Dedifferentiated amniotic fluid mesenchymal stem cell (primary cell): Measurements from ENCODE around the gene DAZAP2.
"Not testable (repeated sequence)": the region's sequence is repeated elsewhere in the genome, so short reads cannot be mapped to it uniquely, and the experiment has no call there.

Experiments used
- DNase-seq: peaks from one replicate; pipeline ENCODE4 v3.0.0-alpha.2; 2016; ENCODE audit errors: extremely low spot score

The DAZAP2 gene

DNA sequence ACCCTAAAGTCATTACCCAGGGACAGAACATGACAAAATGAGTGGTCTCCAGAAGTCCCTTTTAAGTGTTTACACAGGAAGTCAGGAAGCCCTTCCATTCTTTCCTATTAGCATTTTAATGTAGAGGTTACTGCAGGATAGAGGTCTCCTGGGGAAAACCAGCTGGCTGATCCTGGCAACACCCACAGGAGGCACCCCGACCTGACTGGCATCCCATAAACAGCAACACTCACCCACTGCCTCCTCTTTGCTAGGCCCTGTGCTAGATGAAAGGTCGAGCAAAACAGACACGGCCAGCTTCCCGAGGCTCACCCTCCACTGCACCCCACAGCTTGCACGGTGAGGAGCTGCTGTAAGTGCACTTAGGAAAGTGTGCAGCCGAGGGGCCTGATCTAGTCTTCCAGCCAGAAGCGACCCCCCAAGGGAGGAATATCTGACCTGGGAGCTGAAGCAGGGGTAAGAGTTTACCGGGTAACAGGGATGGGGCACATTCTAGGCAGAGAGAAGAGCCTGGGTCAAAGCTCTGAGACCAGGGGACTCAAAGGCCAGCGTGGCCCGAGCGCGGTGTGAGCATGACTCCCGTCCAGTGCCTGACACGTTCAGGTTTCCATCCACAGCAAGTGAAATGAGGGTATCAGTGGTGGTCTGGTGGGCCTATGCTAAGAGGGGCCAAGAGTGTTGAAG is 9.0 kb downstream of the DAZAP2 start:
- no peak for DNase-seq

DNA sequence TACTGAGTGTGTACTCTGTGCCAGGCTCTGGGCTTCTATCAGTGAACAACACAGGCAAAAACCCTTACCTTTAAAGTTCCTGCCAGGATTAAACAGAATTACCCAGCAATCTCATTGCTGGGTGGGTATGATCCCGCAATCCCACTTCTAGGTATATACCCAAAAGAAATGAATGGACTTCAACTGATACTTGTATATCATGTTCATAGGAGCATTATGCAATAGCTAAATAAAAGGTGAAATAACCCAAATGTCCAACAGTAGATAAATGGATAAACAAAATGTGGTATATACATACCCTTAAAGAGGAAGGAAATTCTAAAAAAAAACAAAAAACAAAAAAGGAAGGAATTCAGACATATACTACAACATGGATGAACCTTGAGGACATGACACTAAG is 14.7 kb downstream of the DAZAP2 start:
- no peak for DNase-seq

DNA sequence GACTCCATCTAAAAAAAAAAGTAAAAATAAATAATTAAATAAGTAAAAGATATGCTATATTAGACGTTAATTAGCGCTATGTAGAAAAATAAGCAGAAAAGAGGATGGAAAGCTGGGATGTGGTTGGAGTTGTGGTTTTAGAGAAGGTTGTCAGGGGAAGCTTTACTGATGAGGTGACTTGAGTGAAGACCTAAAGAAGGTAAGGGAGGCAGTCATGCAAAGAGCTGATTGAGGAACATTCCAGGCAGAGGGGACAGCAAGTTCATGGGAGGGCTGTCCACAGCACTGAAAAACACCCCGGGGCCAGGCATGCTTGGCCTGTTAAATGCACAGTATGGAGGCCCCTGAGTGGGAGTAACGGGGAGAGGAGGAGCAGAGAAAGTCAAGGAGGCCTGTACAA is 15.9 kb downstream of the DAZAP2 start:
- DNase-seq, result no peak

DNA sequence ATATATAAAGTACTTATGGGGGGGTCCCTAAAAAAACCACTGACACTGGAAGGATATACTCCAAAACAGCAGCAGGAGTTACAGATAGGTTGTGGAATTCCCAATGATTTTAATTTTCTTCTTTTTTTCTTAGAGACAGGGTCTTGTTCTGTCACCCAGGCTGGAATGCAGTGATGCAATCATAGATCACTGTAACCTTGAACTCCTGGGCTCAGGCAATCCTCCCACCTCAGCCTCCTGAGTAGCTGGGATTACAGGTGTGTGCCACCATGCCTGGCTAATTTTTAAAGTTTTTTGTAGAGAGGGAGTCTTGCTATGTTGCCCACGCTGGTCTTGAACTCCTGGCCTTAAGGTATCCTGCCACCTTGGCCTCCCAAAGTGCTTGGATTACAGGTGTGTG is 21.0 kb downstream of the DAZAP2 start:
- not testable (repeated sequence) for DNase-seq

DNA sequence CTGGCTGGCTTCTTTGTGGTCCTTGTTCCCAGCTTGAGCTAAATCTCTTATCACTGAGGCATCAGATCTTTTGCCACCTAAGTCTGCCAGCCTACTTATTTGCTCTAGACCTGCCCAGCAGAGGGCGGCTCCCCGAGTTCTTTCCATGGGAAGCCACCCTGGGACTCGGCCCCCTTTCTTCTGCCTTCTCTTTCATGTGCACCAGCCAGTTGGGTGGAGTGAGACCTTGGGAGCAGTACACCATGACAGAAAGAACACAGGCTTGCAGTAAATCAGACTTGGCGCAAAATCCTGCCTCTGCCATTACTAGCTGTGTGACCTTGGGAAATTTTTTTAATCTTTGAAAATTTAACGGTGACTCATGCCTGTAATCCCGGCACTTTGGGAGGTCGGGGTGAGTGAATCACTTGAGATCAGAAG is 24.1 kb downstream of the DAZAP2 start:
- DNase-seq, result no peak

DNA sequence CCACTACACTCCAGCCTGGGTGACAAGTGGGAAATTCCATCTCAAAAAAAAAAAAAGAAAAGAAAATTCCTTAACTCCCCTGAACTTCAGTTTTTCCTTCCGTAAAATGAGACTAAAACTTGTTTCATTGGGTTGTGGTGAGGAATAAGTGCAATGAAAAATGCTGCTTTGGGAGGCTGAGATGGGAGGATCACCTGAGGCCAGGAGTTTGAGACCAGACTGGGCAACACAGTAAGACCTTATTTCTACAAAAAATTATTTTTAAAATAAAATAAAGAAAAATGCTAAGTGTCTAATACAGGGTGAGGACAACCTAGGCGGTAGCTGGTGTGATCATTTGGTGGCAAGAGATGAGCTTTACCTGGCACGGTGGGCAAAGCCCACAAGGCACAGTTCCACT is 24.7 kb downstream of the DAZAP2 start:
- no peak for DNase-seq

DNA sequence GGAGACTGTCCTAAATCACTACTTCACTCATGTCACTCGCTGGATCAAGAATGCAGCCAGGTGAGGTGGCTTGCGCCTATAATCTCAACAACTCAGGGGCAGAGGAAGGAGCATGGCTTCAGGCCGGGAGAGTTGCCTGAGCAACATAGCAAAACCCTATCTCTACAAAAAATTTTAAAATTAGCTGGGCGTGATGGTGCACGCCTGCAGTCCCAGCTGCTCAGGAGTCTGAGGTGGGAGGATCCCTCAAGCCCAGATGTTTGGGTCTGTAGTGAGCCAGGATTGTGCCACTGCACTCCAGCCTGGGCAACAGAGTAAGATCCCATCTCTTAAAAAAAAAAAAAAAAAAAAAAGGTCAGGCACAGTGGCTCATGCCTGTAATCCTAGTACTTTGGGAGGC is 25.7 kb downstream of the DAZAP2 start:
- no peak for DNase-seq

DNA sequence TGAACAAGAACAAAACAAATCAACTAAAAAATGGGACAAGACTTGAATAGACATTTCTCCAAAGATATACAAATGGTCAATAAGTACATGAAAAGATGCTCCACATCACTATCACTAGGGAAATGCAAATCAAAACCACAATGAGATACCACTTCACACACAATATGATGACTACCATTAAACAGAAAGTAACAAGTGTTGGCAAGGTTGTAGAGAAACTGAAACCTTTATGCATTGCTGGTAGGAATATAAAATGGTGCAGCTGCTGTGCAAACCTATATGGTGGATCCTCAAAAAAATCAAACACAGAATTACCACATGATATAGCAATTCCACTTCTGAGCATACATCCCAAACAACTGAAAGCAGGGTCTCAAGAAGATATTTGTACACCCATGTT is 26.4 kb downstream of the DAZAP2 start:
- DNase-seq, result no peak

DNA sequence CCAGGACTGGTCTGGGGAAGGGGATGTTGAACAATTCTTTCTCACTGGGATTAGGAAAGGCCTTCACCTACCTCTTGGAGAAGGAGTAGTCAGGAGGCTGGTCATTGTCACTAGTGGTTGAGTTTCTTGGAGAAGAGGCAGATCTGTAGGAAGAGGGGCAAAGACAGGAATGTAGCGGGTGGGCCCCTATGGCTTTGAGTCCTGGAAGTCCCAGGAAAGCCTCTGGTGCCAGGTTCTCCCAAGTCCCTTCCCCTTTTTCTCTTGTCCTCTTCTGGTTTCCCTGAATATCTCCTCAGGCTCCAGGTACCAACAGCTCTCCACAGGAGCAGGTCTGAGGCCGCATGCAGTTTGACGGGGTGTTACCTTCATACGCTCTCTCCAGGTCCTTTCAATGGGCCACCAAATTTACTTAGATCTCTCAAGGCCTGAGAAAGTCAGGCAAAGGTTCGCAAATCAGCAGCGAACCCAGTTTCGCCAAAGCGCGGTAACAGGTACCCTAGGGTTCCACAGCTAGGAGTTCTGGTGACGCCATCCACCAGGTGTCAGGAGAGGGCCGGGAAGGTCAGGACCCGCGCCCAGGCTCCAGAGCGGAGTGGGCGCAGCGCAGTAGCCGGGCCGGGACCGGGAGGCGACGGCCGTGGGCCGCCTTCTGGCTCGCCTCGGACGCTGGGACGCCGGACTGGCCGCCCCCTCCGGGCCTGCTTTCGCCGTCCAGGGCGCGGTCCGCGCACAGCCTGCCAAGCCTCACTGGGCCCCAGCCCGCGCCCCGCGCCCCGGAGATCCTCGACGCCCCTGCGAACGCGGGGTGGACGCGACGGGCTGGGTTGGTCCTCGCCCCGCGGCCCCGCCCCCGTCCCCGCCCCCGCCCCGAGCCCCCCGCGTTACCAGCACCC is 30.8 kb downstream of the DAZAP2 start:
- no peak for DNase-seq

DNA sequence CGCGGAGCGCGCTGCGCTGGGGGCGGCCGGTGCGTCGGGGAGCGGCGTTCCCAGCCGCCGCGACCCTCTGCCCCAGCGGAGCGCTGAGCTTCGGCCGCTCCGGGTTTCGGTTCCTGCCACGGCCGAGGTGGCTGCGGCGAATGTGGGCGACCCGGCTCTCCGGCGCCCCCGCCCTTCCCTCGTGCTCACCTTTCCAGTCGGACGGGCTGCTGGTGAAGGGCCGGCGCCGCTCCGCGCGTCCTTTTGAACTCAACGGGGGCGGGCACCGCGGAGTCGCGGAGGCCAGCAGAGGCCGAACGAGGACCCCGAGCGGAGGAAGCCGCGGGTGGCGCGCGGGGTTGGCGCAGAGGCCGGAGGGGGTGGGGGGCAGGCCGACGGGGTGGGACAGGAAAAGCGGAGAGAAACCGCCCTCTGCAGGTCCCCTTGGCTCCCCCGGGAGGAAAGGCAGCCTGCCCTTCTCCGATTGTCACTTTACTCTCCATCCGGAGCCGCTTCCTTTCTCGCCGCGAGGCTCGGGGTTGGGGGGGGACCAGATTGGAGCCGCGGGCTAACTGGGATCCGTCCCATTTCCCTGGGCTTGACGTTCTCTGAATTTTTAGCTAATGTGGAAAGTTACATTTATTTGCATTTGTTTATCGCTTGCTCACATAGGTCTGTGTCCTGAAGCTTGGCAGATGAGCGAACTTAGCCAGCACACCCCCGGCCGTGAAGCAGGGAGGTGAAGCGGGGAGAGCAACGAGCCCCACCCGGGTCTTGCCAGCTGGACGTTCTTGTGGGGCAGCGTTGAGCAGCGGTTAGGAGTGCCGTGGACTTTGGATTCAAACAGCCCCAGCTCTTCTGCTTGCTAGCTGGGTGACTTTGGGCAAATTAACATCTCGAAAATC is 31.7 kb downstream of the DAZAP2 start, which contains the start of gene SMAGP:
Gene SMAGP, minus strand, starts transcription at position 349 of the 884 bp plus-strand sequence. CDS start 1,137 bp downstream, outside the sequence.
- no peak for DNase-seq

DNA sequence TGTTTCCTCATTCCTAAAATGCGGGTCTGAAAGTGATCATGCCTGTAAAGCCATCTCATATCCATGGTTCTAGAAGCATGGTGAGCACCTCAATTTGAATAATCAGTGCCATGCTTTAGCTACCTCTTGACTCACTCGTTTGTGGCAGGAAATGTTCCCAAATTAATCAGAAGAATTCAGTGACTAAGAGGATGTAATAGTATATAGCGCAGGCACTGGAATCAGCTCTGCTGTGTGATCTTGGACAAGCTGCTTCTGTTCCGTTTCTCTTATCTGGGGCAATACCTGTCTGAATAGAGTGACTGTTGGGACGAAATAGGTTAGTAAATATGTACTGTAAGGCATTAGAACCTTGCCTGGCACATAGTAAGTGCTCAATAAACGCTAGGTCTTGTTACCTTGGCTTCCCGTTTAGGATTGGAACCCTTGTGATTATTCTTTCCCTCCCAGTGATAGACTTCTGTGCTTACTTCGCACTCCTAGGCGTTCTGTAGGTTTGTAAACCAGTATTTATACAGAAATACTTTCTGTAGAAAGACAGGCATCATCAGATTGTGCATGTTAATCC is 32.4 kb downstream of the DAZAP2 start:
- peak; percentile 68 for DNase-seq

DNA sequence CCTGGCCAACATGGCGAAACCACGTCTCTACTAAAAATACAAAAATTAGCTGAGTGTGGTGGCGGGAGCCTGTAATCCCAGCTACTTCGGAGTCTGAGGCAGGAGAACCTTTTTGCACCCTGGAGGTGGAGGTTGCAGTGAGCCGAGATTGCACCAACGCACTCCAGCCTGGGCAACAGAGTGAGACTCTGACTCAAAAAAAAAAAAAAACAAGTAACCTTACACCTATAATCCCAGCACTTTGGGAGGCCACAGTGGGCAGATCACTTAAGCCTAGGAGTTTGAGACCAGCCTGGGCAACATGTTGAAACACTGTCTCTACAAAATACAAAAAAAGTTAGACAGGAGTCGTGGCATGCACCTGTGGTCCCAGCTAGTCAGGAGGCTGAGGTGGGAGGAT is 34.2 kb downstream of the DAZAP2 start:
- not testable (repeated sequence) for DNase-seq

DNA sequence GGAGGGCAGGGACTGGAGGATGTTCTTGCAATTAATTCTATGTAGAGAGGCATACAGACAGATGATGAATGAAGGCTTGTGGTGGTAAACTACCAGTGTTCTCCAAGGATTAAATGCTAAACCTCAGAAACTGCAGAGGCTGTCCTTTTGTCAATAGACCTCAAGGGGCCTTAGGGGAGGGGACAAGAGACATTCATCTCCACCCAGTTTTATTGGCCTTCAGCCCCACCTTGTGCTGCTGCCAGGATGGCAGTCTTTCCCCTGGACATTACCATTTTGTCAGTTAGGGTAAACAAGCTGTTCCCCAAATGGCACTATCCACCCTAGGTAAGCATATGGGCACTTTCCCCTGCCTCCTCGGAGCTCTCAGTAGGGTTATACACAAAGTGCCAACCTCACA is 36.5 kb downstream of the DAZAP2 start:
- no peak for DNase-seq

DNA sequence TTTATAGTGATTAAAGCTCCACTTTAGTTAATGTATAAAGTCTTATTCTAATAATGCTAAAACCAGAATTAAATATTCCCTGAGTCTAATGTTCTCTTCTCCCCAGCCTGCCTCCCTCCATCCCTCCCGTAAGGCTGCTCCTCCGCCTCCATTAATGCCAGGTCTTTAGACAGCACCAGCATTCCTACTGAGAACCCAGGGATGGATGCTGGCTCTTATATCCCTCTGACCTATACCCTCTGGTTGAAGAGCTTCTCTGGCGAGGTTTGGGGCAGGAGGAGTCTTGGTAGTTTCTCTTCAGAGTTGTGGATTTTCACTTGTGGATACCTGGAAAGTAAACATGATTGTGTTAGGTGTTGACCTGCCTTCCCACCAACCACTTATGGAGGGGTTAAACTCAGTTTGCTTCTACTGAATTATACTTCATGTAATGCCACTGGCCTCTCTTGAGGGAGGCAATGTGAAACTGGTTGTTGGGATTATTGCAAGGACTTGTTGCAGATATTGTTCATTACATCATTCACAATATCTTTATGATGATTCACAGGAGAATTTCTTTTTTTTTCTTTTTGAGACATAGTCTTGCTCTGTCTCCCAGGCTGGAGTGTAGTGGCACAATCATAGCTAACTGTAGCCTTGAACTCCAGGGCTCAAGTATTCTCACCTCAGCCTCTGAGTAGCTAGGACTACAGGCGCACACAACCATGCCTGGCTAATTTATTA is 42.7 kb downstream of the DAZAP2 start:
- peak; percentile 77 for DNase-seq

DNA sequence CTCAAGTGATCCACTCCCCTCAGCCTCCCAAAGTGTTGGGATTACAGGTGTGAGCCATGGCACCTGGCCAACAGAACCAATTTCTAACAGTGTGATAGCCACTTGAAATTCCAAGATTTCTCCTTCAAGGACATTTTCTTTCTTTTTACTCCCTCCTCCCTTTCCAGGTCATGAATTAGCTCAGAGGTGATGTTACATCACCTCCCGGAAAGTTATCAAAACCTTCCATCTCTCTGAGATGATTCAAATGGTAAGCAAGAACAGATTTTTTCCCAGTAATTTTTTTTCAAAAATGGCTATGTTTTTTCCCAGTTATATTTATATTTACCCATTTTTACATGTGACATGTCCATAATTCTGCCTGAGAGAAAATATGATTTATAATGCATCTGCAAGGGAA is 47.2 kb downstream of the DAZAP2 start:
- no peak for DNase-seq

DNA sequence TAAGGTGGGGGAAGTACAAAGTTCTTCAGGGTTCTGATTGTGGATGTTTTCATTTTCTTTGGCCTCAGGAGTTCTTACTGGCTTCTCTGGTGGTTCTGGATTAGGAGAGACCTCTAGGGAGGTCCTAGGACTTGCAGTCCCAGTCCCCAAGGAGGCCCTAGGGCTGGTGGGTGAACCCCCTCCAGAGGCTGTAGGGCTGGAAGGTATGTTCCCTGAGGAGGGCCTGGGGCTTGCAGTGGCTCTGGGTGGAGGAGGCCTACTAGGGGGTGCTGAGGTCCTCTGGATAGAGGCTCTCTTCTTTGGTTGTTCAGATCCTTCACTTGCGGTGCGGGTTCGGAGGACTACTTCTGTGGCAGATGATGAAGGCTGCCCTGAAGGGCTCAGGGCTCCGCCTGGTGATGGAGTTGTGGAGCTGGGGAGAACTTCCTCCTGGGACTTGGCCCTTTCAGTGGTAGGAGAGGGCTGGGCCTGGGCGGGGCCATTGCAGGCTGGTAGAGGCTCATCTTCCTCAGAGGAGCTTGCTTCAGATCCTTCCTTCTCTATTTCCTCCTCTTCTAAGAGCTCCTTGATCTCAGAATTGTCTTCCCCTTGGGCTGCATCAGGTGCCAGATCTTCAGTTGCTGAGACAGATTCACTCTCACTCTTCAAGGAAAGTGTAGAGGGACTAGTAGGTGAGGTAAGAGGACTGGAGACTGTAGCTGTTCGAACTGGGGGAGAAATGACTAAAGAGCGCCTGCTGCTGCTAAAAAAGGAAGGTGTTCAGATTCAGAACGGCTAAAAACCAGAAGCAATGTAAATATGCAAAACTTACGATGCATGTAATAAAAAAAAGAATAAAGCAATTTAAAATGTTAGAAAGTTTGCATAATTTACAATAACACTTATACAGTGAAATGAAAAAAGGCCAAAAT is 53.2 kb downstream of the DAZAP2 start:
- DNase-seq, result not testable (repeated sequence)
